HepG2 (cell line): ENCODE data around the gene NOL11. TPM values are rescaled to one million over a fixed set of nuclear protein-coding genes. Genes with fewer than 3 reads are reported as not detected.

Experiments
- ATAC-seq: fragments of 200-7000 bp; cut with Tn5 transposase; 3 replicates; pipeline ENCODE4 v1.9.1; 2020; ENCODE audit warnings: mild to moderate bottlenecking, moderate library complexity
- BruUV-seq: library from RNA; stranded (reverse); fragments of 400-500 nt; replicated peaks from 2 replicates; lab custom pipeline; 2021; lab: Mats Ljungman, UMichigan
- CTCF ChIA-PET: fragments of 300-600 bp; formaldehyde crosslinking; extraction: SDS; loops from one replicate; lab custom pipeline; 2021; ENCODE audit warnings: low total read pairs, inconsistent platforms, low intra/inter-chr PET ratio; lab: Yijun Ruan, JAX
- POLR2A ChIA-PET: fragments of 350-600 bp; sonication (Branson Sonifier 250); formaldehyde crosslinking; loops from one replicate; lab custom pipeline; 2020; ENCODE audit warnings: antibody characterized with exemption, inconsistent platforms; lab: Yijun Ruan, JAX
- DNase-seq: peaks from one replicate; pipeline ENCODE4 v3.0.0-alpha.2; 2015; ENCODE audit warnings: low spot score
- FAIRE-seq: peaks from 3 replicates; lab custom pipeline; 2011; peaks lifted over from hg19 to GRCh38; lab: Jason Lieb, UNC
- H2AFZ ChIP-seq: one replicate; pipeline ENCODE4 v1.6.1; 2011; ENCODE audit warnings: low read length, inconsistent platforms
- H3K27ac ChIP-seq: fragments of 300-600 bp; 3 replicates; pipeline ENCODE4 v1.8.0; 2011; ENCODE audit warnings: mixed run types, mild to moderate bottlenecking, mixed read lengths, low read length, inconsistent platforms; ENCODE audit not compliant: insufficient read depth; ENCODE audit errors: extremely low read length
- H3K27me3 ChIP-seq, 2 experiments: fragments of 200-600 bp in 1 of 2; 2 replicates in 1 of 2; 3 replicates in 1 of 2; pipeline versions ENCODE4 v1.6.0 to v1.8.0; 2011; ENCODE audit warnings: low read length in 2 of 2, mild to moderate bottlenecking in 2 of 2, moderate library complexity in 2 of 2, inconsistent platforms in 1 of 2; ENCODE audit not compliant: insufficient read depth in 2 of 2, control insufficient read depth in 1 of 2
- H3K36me3 ChIP-seq, 2 experiments: fragments of 200-600 bp in 1 of 2; replicated peaks in 1 of 2; 2 replicates in 1 of 2; 3 replicates in 1 of 2; pipeline versions ENCODE4 v1.5.1 to v1.8.0; 2011; ENCODE audit warnings: low read length in 2 of 2, inconsistent platforms in 1 of 2; ENCODE audit not compliant: insufficient read depth in 2 of 2, control insufficient read depth in 1 of 2
- H3K4me1 ChIP-seq: 2 replicates; pipeline ENCODE4 v1.5.1; 2012; ENCODE audit warnings: low read length, inconsistent platforms; ENCODE audit not compliant: insufficient read depth
- H3K4me2 ChIP-seq: 2 replicates; pipeline ENCODE4 v1.6.0; 2011; ENCODE audit warnings: low read depth, low read length, inconsistent platforms
- H3K4me3 ChIP-seq, 3 experiments: fragments of 200-600 bp in 1 of 3; sonication (generic), shearing (Covaris generic) in 1 of 3; replicated peaks in 1 of 3; 2 replicates each; pipeline ENCODE4 v1.5.1; 2011 to 2016; ENCODE audit warnings: low read length in 3 of 3, inconsistent platforms in 2 of 3, low read depth in 2 of 3, mild to moderate bottlenecking in 2 of 3, control low read depth in 1 of 3, mixed read lengths in 1 of 3; ENCODE audit not compliant: insufficient read depth in 1 of 3
- H3K79me2 ChIP-seq: one replicate; pipeline ENCODE4 v1.6.1; 2011; ENCODE audit warnings: low read length, inconsistent platforms; ENCODE audit not compliant: insufficient read depth
- H3K9ac ChIP-seq: 2 replicates; pipeline ENCODE4 v1.6.0; 2011; ENCODE audit warnings: mild to moderate bottlenecking, low read depth, low read length, inconsistent platforms; ENCODE audit not compliant: insufficient read depth
- H3K9me3 ChIP-seq: 2 replicates; pipeline ENCODE4 v1.5.1; 2012; ENCODE audit warnings: mild to moderate bottlenecking, low read length
- H4K20me1 ChIP-seq: 2 replicates; pipeline ENCODE4 v1.6.0; 2011; ENCODE audit warnings: inconsistent platforms, mild to moderate bottlenecking, low read length, moderate library complexity; ENCODE audit not compliant: insufficient read depth
- CSRNP1 ChIP-seq: sonication (generic); formaldehyde crosslinking; IDR thresholded peaks from 2 replicates; pipeline ENCODE4 v1.8.1; 2023; ENCODE audit warnings: mild to moderate bottlenecking, missing genetic modification reagents
- GTF3A ChIP-seq: sonication (generic); formaldehyde crosslinking; conservative IDR thresholded peaks from 2 replicates; pipeline ENCODE4 v1.4.0; 2020; ENCODE audit warnings: mild to moderate bottlenecking, missing genetic modification reagents
- MED13 ChIP-seq: sonication (generic); formaldehyde crosslinking; IDR thresholded peaks from 2 replicates; pipeline ENCODE4 v1.5.0; 2020; ENCODE audit warnings: missing genetic modification reagents
- RBM39 ChIP-seq: fragments of 200-400 bp; formaldehyde crosslinking; IDR thresholded peaks from one replicate; pipeline ENCODE4 v1.6.1; 2018; ENCODE audit warnings: antibody characterized with exemption, mild to moderate bottlenecking, low read depth, low read length; ENCODE audit not compliant: poor library complexity, severe bottlenecking
- SAP130 ChIP-seq: IDR thresholded peaks from 2 replicates; pipeline ENCODE4 v1.6.1; 2016; ENCODE audit warnings: low read depth
- TCF7 ChIP-seq: sonication (generic); IDR thresholded peaks from 2 replicates; pipeline ENCODE4 v1.6.1; 2016; ENCODE audit warnings: antibody characterized with exemption, low read depth
- TIGD3 ChIP-seq: sonication (generic); formaldehyde crosslinking; IDR thresholded peaks from 2 replicates; pipeline ENCODE4 v1.5.1; 2020; ENCODE audit warnings: mild to moderate bottlenecking, missing genetic modification reagents, borderline replicate concordance
- ZNF274 ChIP-seq: sonication (generic); formaldehyde crosslinking; IDR thresholded peaks from 2 replicates; pipeline ENCODE4 v1.5.1; 2020; ENCODE audit warnings: mild to moderate bottlenecking, missing genetic modification reagents
- ZNF329 ChIP-seq: sonication (generic); formaldehyde crosslinking; IDR thresholded peaks from 2 replicates; pipeline ENCODE4 v1.9.0; 2021; ENCODE audit warnings: low read depth, mild to moderate bottlenecking, missing genetic modification reagents
- ZNF687 ChIP-seq: sonication (generic); formaldehyde crosslinking; IDR thresholded peaks from 2 replicates; pipeline ENCODE4 v1.5.1; 2020; ENCODE audit warnings: mild to moderate bottlenecking, missing genetic modification reagents, moderate library complexity
- ZSCAN5A ChIP-seq: sonication (generic); formaldehyde crosslinking; IDR thresholded peaks from 2 replicates; pipeline ENCODE4 v1.8.0; 2022; ENCODE audit warnings: mild to moderate bottlenecking, missing genetic modification reagents, borderline replicate concordance
- WGBS: methylation state at CpG from one replicate; pipeline ENCODE4 v1.1.6; 2017; ENCODE audit warnings: low lambda C conversion rate; 5-methylcytosine and 5-hydroxymethylcytosine counted together
- in situ Hi-C: cut with HindIII; loops from 2 replicates; pipeline ENCODE4 v1.10.0; 2017; ENCODE audit warnings: low pct_unique_long_range_greater_than_20kb; ENCODE audit not compliant: extremely low pct_ligation_motif_present
- intact Hi-C: fragments of 100-400 bp; cut with micrococcal nuclease; formaldehyde crosslinking; loops from one replicate; pipeline ENCODE4 v1.10.0; 2022; ENCODE audit not compliant: unreplicated experiment
- polyA plus RNA-seq, 8 experiments: library from polyadenylated mRNA; depleted of rRNA in 3 of 8; stranded (reverse) in 7 of 8; unstranded in 1 of 8; fragments of >200 nt; fragmentation: Illumina TruSeq in 4 of 8; extraction: Trizol in 4 of 8; gene quantifications; 2 replicates each; pipeline versions ENCODE4 v1.2.1 to v1.2.3, GENCODE V29; 2011 to 2016; ENCODE audit warnings: low read depth in 4 of 8, missing spikeins in 1 of 8, mixed read lengths in 1 of 8; ENCODE audit not compliant: insufficient read depth in 1 of 8
- total RNA-seq, 5 experiments: library from RNA; depleted of rRNA; stranded (reverse); fragments of >200 nt; fragmentation: Illumina TruSeq; extraction: Trizol; gene quantifications; 2 replicates each; pipeline ENCODE4 v1.2.3, GENCODE V29; 2016; ENCODE audit warnings: low read depth in 1 of 5

NOL11 gene
- total and polyA plus RNA-seq, 2 of the 13 experiments (the other 11 are each of a cell fraction or from before 2014, with no cell fraction given): 45.8 to 124 TPM

GRCh38 chr17:67785122-67785477 is 67.4 kb downstream of the NOL11 start:
- intact Hi-C loops: no loop called here
- TF ChIP-seq SAP130 (CRISPR knock-in tag): no peak
- no peak for TF ChIP-seq ZSCAN5A
- TF ChIP-seq ZNF329 (CRISPR knock-in tag): no peak
- no peak for TF ChIP-seq CSRNP1
- no peak for TF ChIP-seq TCF7
- no peak for TF ChIP-seq TIGD3
- TF ChIP-seq GTF3A (CRISPR knock-in tag): no peak
- no peak for TF ChIP-seq ZNF687 (CRISPR knock-in tag)
- TF ChIP-seq RBM39: no peak
- TF ChIP-seq ZNF274 (CRISPR knock-in tag): no peak
- no peak for TF ChIP-seq MED13 (CRISPR knock-in tag)
- no peaks in the 10 kb centered on the region for H3K9me3 ChIP-seq
- no peaks in the 10 kb centered on the region for H4K20me1 ChIP-seq
- WGBS: 30% methylated on average over 3 of the region's 3 CpGs
- DNase-seq: no peak
- H3K9ac ChIP-seq: no peak overlapping the region
- H3K79me2 ChIP-seq: no peaks in the 10 kb centered on the region
- CTCF ChIA-PET: no interaction called here
- ATAC-seq: no peak
- POLR2A ChIA-PET: no interaction called here
- in situ Hi-C loops: no loop called here
- no peak for FAIRE-seq
- no peak overlapping the region for H3K4me2 ChIP-seq
- no TSS peak for BruUV-seq
- no peak overlapping the region for H3K4me3 ChIP-seq
- peaks cover 17% of the 10 kb centered on the region for H3K4me1 ChIP-seq
- no peaks in the 10 kb centered on the region for H3K36me3 ChIP-seq
- H2AFZ ChIP-seq: no peak overlapping the region
- H3K27ac ChIP-seq: no peak overlapping the region
- peaks cover 0 to 7% of the 10 kb centered on the region in 2 experiments; a peak in 2 of 5 replicates for H3K27me3 ChIP-seq
